Spleen (tissue), 13 donors: ENCODE results near the gene RILPL1. TPM values are rescaled to one million over a fixed set of nuclear protein-coding genes. Genes with fewer than 3 reads are reported as not detected.
"Not testable (repeated sequence)": the region's sequence is repeated elsewhere in the genome, so short reads cannot be mapped to it uniquely, and the experiment has no call there.

ENCODE experiments used
- DNase-seq: peaks from one replicate; pipeline ENCODE4 v3.0.0-alpha.2; 2020
- H3K27ac ChIP-seq, 8 donors: fragments of 200-600 bp; sonication (generic) in 7 of 8; 1 replicate in 4 of 8; 2 replicates in 4 of 8; pipeline versions ENCODE4 v1.5.0 to v1.8.0; 2016 to 2021; ENCODE audit warnings: inconsistent platforms in 4 of 8, mild to moderate bottlenecking in 4 of 8, moderate library complexity in 1 of 8
- H3K27me3 ChIP-seq, 7 donors: fragments of 200-600 bp; sonication (generic) in 6 of 7; replicated peaks in 1 of 7; 1 replicate in 4 of 7; 2 replicates in 3 of 7; pipeline versions ENCODE4 v1.5.0 to v1.8.0; 2016 to 2021; ENCODE audit warnings: inconsistent platforms in 3 of 7, mild to moderate bottlenecking in 1 of 7
- H3K36me3 ChIP-seq, 6 donors: fragments of 200-600 bp; sonication (generic) in 5 of 6; 1 replicate in 4 of 6; 2 replicates in 2 of 6; pipeline versions ENCODE4 v1.5.0 to v1.8.0; 2016 to 2021; ENCODE audit warnings: inconsistent platforms in 2 of 6
- H3K4me1 ChIP-seq, 6 donors: fragments of 200-600 bp; sonication (generic) in 5 of 6; 1 replicate in 3 of 6; 2 replicates in 3 of 6; pipeline versions ENCODE4 v1.5.0 to v1.8.0; 2016 to 2021; ENCODE audit warnings: inconsistent platforms in 3 of 6
- H3K4me3 ChIP-seq, 8 donors: fragments of 200-600 bp; sonication (generic) in 7 of 8; 1 replicate in 4 of 8; 2 replicates in 4 of 8; pipeline versions ENCODE4 v1.5.0 to v1.8.0; 2016 to 2021; ENCODE audit warnings: inconsistent platforms in 4 of 8, mild to moderate bottlenecking in 4 of 8, moderate library complexity in 2 of 8
- H3K9me3 ChIP-seq, 8 donors: fragments of 200-600 bp; sonication (generic) in 7 of 8; 1 replicate in 4 of 8; 2 replicates in 4 of 8; pipeline versions ENCODE4 v1.5.0 to v1.8.0; 2016 to 2021; ENCODE audit warnings: inconsistent platforms in 4 of 8
- CTCF ChIP-seq, 11 experiments: fragments of 200-600 bp in 7 of 11; fragments of 450-650 bp in 4 of 11; sonication (generic) in 4 of 11; IDR thresholded peaks in 8 of 11; conservative IDR thresholded peaks in 3 of 11; 1 replicate in 7 of 11; 2 replicates in 4 of 11; pipeline versions ENCODE4 v1.4.0 to v1.8.0; 2016 to 2021; ENCODE audit warnings: antibody characterized with exemption in 11 of 11, inconsistent platforms in 4 of 11, mild to moderate bottlenecking in 1 of 11
- POLR2A ChIP-seq, 3 donors: fragments of 450-650 bp; IDR thresholded peaks; one replicate each; pipeline ENCODE4 v1.5.1; 2017; ENCODE audit warnings: antibody characterized with exemption in 3 of 3, mild to moderate bottlenecking in 1 of 3
- POLR2AphosphoS5 ChIP-seq, 3 donors: sonication (generic); formaldehyde crosslinking; IDR thresholded peaks; one replicate each; pipeline ENCODE4 v1.5.1; 2017; ENCODE audit warnings: antibody characterized with exemption in 3 of 3
- WGBS, 5 donors: extraction: QIAGEN DNeasy Blood & Tissue Kit in 3 of 5; methylation state at CpG; one replicate each; pipeline versions ENCODE4 v1.1.5 to v1.1.7; 2013 to 2018; 5-methylcytosine and 5-hydroxymethylcytosine counted together
- intact Hi-C: fragments of 100-400 bp; cut with DNase I; formaldehyde crosslinking; loops from one replicate; pipeline ENCODE4 v1.15.0; 2023; ENCODE audit warnings: low total_unique reads
- long read RNA-seq, 2 donors: transcript quantifications; one replicate each; lab custom pipeline, GENCODE V29; 2026
- polyA plus RNA-seq, 3 donors: library from polyadenylated mRNA; stranded (reverse); fragments of 200-250 nt; gene quantifications; one replicate each; pipeline ENCODE4 v1.2.1, GENCODE V29; 2013
- total RNA-seq, 7 donors: library from RNA; depleted of rRNA in 3 of 7; stranded (reverse); fragments of >200 nt in 3 of 7; fragmentation: NEBNext Ultra II Directional in 4 of 7; extraction: Animal tissue kit (Norgen Biotek cat#: 25700) in 4 of 7; gene quantifications; one replicate each; pipeline versions ENCODE4 v1.1.0 to v1.2.1, GENCODE V29; 2016 to 2021
- donor health status: healthy with polysubstance abuse.
- donor health status: DM: no; HTN: no; CAD: no; lungs with moderate emphysema.
- donor health status: DM: no; HTN: no; CAD: no.
- donor health status: Bipolar disorder and iron deficiency.
- donor health status: healthy.
- donor health status: DM: no; HTN: no; CAD: no.
- donor health status: DM: yes; HTN: yes; CAD: no.

The RILPL1 gene
- total RNA-seq (10 to 100 TPM in 4 of 7 donors, 1 to 10 TPM in 3; 8.0 to 13.6 (median 11.2) TPM), polyA plus RNA-seq (1 to 10 TPM; 3.2 to 6.0 (median 5.3) TPM)
- long read RNA-seq, donor 1, partial matches to known transcripts, result 0 of 21 reads
- long read RNA-seq, donor 1, other reads (novel, unspliced or antisense), result 18 of 21 reads
- long read RNA-seq, donor 2, partial matches to known transcripts, result 0 of 7 reads
- long read RNA-seq, donor 2, other reads (novel, unspliced or antisense), result 0 of 7 reads

- Histone ChIP-seq H3K36me3 (peaks cover 0 to 8% (median 0%) of the 10 kb centered on the region in 6 donors), H3K27ac (peak within 1 kb of the TSS; percentile 35 to 87 (median 80)), H3K4me3 (peak within 1 kb of the TSS; percentile 57 to 93 (median 76)), H3K27me3 (peaks cover 0 to 18% (median 0%) of the 10 kb centered on the region in 7 donors), H3K4me1 (peaks cover 9 to 40% (median 31%) of the 10 kb centered on the region in 6 donors), H3K9me3 (no peaks in the 10 kb centered on the region)
- intact Hi-C loops, result no loop called here
- 0 to 1% (median 1%) methylated on average over 16 to 114 of the region's 114 CpGs for WGBS, 5 donors
- peak; percentile 89 for DNase-seq
- TF ChIP-seq POLR2AphosphoS5 (IDR thresholded peaks at IDR 0.05), result peak in 1 of 3 donors; percentile 29
- peak in 8 of 11 experiments; percentile 6 to 67 (median 53) for TF ChIP-seq CTCF (IDR thresholded peaks at IDR 0.05 in 8 of 11, conservative IDR thresholded peaks at IDR 0.05 in 3 of 11)
- TF ChIP-seq POLR2A (IDR thresholded peaks at IDR 0.05), result no peak
Measured at GRCh38 chr12:123533672-123534643, at the start of gene RILPL1. TSS of gene RILPL1 (minus strand) at chr12:123533719. CDS start at chr12:123533482, 237 bp downstream.

GRCh38 chr12:123580772-123581171 lies 47.3 kb upstream of the RILPL1 start:
- TF ChIP-seq CTCF (IDR thresholded peaks at IDR 0.05 in 8 of 11, conservative IDR thresholded peaks at IDR 0.05 in 3 of 11), result no peak
- TF ChIP-seq POLR2AphosphoS5 (IDR thresholded peaks at IDR 0.05), result no peak
- no peak for TF ChIP-seq POLR2A (IDR thresholded peaks at IDR 0.05)

GRCh38 chr12:123578829-123579228 lies 45.3 kb upstream of the RILPL1 start:
- H3K4me3 ChIP-seq, H3K9me3 ChIP-seq, H3K27me3 ChIP-seq, DNase-seq, H3K36me3 ChIP-seq, H3K27ac ChIP-seq, intact Hi-C loops: not testable (repeated sequence)
- peaks cover 16 to 33% (median 25%) of the 10 kb centered on the region in 6 donors for H3K4me1 ChIP-seq
- WGBS, 5 donors, result 93 to 99% (median 97%) methylated on average over 4 of the region's 4 CpGs

More at GRCh38 chr12:123580772-123581171, 47.3 kb upstream of the RILPL1 start:
- H3K9me3 ChIP-seq, result peaks cover 0 to 4% (median 0%) of the 10 kb centered on the region in 8 donors
- intact Hi-C loops, result no loop called here
- 91 to 97% (median 96%) methylated on average over 4 of the region's 4 CpGs for WGBS, 5 donors
- no peaks in the 10 kb centered on the region for H3K27me3 ChIP-seq
- no peak for DNase-seq
- peaks cover 24 to 44% (median 34%) of the 10 kb centered on the region in 6 donors for H3K4me1 ChIP-seq
- peaks cover 0 to 6% (median 0%) of the 10 kb centered on the region in 6 donors for H3K36me3 ChIP-seq
- peak overlapping the region in 2 of 8 donors; percentile 30 for H3K27ac ChIP-seq
- no peak overlapping the region for H3K4me3 ChIP-seq

- peaks cover 0 to 4% (median 0%) of the 10 kb centered on the region in 8 donors for H3K9me3 ChIP-seq
- no peak for DNase-seq
- TF ChIP-seq CTCF (IDR thresholded peaks at IDR 0.05 in 8 of 11, conservative IDR thresholded peaks at IDR 0.05 in 3 of 11) (no peak), POLR2A (IDR thresholded peaks at IDR 0.05) (no peak), POLR2AphosphoS5 (IDR thresholded peaks at IDR 0.05) (no peak)
- WGBS, 5 donors, result 91 to 97% (median 93%) methylated on average over 3 of the region's 3 CpGs
- H3K36me3 ChIP-seq, result peaks cover 0 to 6% (median 0%) of the 10 kb centered on the region in 6 donors
- peaks cover 15 to 29% (median 21%) of the 10 kb centered on the region in 6 donors for H3K4me1 ChIP-seq
- no peak overlapping the region for H3K4me3 ChIP-seq
- H3K27ac ChIP-seq, result no peak overlapping the region
- no peaks in the 10 kb centered on the region for H3K27me3 ChIP-seq
- intact Hi-C loops, result no loop called here
Measured at GRCh38 chr12:123578243-123578642, 44.7 kb upstream of the RILPL1 start.
